ENCODE data around the gene TBXAS1.
"Not testable (repeated sequence)": the region's sequence is repeated elsewhere in the genome, so short reads cannot be mapped to it uniquely, and the experiment has no call there.

TBXAS1 gene

DNA sequence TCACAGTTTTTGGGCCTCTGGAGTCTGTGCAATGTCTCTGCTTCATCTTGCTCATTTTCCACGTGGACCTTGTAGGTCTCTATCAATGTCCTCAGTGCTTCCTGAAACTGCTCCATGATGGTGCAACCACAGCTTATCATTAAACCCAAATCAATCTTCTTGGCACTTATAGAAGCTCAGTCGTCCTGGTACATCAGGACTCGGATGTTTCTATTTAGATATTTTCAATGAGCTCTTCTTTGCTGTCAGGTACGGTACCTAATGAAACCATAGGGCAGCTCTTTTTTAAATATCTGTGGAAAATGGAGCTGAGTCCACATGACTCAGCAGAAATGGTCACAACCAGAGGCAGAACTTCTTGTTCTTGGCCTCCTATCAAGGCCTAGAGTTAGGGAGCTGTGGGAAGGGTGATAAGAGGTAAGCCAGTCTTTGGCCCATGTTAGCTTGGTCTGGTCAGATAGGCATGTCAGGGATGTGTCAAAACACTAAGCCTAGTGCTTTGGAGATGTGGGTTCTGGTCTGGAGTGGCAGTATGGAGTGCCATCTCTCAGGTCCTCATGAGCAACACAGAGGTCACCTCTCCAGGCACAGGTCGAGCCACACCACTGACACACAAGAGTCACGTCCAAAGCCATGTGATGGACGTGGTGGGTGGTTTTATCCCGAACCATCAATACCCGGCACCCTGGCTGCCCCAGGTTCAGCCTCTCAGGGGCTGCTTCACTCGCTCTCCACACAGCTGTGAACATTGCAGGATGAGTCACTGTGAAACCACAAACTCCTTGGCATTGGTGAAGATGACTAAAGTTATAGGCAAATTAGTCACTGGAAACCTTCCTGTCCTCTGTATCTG, 87.0 kb downstream of the TBXAS1 start:
- no peak for DNase-seq

DNA sequence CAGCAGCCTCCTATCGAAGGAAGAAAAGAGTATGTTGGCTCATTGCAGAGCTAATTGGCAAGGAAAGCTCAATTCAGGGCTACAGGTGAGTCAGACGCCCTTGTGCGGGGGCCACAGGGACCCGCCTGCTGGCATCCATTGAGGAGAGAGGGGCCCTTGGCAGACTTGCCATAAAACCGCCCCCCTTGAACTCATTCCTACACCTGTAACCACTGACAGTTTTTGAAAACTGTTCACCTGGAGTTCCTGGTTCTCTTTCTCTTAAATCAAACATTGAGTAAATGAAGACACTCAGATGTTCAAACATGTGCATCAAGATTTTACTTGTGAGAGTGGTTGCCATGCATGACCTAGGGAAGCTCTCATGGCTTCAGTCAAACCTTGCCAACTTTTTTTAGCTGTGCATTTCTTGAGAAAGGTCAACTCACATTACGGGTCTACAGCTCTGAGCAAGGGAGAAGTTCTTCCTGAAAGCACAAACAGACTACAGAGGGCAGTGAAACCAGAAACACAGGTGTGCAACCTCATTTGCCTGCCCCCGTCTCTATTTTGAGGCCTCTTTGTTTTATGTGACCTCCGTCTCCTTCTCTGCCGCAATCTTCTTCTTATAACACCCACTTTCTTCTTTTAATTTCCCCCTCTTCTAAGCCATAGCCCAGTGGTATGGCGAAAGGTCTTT, 87.8 kb downstream of the TBXAS1 start:
- DNase-seq: no peak

DNA sequence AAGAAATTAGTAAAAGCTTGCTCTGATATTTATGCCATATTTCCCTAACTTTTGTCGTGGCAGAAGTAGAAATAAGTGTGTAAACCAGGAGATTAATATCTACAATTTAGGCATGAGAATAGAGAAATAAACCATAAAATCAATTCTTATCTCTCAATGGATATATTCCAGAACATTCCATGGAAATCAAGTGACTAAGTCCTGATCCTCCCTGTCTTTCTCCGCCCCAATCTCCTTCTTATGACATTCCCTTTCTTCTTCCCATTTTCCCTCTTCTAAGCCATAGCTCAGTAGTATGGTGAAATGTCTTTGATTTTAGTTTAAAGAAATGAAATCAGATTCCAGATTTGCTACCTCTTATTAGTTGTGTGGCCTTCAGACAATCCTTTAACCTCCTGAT, 88.8 kb downstream of the TBXAS1 start:
- no peak for DNase-seq

DNA sequence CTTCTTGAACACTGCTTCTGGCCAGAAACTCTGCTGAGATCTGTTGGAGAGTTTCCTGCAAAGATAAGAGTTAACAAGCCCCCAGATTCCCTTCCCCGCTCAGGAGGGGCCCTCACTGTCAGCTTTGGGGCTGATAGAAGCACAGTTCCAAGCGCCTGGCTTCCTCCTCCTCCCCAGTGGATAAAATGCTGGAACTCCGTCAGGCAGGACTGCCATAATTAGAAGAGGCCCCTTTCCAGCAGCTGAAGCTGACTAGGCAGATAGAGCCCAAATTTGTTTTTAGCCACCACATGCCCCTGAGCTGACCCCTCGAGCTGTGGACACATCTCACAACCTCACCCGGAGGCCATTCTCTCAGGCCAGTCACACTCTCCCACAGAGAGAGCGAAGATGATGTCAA, 89.4 kb downstream of the TBXAS1 start:
- DNase-seq: no peak

DNA sequence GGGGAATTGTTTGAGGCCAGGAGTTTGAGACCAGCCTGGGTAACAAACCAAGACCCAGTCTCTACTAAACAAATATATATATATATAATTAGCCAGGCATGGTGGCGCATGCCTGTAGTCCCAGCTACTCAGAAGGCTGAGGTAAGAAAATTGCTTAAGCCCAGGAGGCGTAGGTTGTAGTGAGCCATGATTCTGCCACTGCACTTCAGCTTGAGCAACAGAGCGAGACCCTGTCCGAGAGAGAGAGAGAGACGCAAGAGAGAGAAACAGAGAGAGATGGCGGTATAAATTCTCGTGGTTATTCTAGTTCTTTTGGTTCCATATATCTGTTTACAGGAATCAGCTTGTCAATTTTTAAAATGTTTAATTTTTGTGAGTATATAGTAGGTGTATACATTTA, 94.0 kb downstream of the TBXAS1 start:
- no peak for DNase-seq

DNA sequence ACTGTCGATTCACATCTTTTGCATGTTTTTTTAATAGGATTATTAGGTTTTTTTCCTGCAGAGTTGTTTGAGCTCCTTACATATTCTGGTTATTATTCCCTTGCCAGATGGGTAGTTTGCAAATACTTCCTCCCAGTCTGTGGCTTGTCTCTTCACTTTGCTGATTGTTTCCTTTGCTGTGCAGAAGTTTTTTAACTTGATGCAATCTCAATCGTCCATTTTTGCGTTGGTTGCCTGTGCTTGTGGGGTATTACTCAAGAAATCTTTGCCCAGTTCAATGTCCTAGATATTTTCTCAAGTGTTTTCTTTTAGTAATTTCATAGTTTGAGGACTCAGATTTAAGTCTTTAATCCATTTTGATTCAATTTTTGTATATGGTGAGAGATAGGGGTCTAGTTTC, 95.4 kb downstream of the TBXAS1 start:
- no peak for DNase-seq

DNA sequence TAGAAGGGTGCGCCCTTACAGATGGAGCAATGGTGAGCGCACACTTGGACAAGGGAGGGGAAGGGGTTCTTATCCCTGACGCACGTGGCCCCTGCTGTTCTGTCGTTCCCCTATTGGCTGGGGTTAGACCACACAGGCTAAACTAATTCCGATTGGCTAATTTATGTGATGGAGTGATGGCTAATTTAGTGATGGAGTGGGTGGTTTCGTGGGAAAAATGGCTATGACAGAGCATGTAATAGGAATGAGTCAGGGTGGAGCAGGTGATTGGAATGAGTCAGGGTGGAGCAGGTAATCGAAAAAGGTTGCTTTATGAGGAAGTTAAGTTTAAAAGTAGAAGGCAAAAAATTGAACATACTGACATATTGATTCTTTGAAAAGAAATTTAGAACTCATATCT, 100.2 kb downstream of the TBXAS1 start:
- DNase-seq: not testable (repeated sequence)

DNA sequence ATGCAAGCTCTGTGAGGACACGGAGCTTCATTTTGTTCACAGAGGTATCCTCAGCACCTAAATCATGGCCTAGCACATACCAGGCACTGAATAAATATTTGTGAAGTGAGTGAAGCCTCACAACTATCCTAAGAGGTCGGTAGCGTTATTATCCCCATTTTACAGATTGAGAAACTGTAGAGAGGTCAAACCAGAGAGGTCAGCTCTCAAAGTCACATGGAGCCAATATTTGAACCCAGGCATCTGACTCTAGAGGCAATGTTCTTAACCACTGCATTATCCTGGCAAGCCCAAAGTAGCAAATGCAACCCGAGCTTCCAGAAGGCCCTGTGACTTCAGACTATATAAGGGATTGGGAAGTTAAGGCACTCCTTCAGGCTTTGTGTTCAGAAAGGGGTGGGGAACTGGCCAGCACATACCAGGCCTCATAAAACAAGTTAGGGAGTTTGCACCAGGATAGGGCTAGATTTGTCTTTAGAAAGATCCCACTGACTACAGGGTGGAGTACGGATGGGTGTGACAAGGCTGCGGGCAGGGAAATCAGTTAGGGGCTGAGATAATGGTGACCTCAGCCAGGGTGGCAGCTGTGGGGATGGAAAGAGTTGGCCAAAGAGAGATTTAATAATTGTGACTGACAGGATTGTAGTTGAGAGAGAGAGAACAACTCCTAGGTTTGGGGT, 101.4 kb downstream of the TBXAS1 start:
- no peak for DNase-seq

DNA sequence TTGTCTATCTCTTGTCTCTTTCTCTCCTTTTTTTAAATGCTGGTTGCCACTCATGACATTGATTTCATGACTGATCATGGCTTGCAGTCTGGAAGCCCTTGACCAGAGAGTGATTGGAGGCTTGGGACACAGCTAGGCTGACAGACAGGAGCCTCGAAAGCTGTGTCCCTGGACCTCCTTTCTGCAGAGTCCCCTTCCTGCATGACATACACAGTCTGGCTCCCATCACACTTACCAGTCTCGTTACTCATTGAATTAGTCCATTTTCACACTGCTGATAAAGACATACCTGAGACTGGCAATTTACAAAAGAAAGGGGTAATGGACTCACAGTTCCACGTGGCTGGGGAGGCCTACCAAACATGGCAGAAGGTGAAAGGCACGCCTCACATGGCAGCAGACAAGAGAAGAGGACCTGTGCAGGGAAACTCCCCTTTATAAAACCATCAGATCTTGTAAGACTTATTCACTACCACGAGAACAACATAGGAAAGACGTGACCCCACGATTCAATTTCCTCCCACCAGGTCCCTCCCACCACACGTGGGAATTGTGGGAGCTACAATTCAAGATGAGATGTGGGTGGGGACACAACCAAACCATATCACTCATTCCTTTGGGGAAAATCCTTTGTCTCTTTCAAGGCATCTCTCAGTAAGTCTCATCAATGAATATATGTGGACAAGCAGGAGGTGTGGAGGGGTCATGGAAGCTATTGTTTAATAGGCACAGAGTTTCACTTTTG, 102.3 kb downstream of the TBXAS1 start:
- DNase-seq: no peak

DNA sequence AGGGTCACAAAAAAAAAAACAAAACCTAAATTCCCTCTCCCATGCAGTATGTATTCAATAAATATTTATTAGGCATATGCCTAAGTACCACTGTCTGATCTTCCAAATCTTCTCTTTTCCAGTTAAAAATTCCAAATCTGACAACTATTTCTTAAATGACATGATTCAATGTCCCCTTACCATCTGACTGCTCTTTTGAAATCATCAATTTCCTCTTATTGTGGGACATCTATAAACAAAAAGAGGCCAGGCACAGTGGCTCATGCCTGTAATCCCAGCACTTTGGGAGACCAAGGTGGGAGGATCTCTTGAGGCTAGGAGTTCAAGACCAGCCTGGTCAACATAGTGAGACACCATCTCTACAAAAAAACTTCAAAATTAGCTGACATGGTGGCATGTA, 103.5 kb downstream of the TBXAS1 start:
- DNase-seq: no peak

DNA sequence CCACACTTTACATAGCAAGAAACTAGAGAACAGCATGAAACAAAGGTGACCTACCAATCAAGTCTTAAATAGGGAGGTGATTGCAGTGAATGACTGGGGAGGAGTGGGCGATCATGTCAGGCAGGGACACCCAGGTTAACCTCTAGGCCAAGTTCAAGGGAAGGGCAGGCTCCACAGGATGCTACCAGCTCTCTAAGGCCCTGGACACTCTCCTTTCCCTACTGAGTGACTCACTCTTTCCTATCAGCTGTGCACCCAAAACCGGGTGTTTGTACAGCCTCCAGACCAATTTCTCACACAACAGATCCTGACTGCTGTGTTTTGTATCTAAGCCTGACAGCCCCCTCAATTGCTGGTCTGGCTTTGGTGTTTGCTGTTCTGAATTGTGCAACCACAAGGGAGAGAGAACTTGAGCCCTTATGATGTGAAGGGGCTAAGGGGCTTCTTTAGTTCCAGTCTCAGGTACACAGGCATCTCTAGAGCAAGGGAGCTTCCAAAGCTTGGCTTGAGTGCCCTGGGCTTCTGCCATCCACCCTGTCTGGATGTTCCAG, 107.8 kb downstream of the TBXAS1 start:
- no peak for DNase-seq

DNA sequence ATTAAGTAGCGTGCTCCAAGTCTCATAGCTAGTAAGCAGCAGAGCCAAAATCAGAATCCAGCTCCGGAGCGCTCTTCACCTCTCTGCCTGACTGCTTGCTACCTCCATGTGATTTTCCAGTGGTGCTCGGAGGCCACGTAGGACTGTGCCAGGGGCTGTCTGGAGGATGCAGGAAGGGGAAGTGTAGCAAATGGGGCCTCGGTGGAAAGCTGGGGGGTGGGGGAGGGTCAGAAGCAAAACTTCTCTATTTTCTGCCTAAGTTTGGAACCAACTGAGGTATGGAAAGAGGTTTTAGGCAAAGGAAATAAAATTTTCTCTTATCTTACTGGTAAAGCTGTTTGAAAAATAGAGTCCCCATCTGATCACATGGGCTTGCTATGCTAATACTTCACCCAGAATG, 108.7 kb downstream of the TBXAS1 start:
- DNase-seq: no peak

DNA sequence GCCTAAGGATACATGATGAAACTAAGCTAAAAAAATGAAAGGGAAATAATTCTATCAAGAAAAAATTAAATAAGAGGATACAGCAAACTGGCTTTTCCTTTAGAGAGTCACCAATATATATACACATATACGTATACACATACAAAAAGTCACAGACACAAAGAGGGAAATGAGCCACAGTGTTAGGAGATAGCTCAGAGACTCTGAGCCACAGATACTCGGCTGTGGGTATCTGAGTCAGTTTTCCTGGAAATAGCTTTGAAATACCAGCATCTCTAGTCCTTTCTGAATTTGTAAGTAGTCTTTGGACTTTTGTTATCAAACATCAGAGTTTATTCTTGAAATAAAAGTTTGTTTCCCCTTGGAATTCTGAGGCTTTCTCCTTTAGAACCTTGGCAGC, 111.8 kb downstream of the TBXAS1 start:
- no peak for DNase-seq

DNA sequence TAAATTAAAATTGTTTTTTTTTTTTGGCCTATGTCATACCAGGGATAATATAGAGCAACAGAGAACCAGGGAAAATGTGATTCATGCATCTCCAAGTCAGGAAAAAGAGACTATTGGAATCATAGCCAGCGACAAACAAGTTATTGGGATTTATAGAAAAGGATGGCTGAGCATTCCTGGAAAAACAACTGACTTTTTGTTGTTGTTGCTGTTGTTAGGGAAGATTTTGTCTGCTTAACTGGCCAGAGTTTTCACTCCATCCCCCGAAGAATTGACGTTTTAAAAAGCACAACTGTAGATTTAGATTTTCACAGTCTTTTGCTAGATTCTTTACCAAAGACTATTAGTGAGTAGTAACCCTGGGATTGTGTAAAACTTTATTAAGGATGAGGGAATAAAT, 112.4 kb downstream of the TBXAS1 start:
- DNase-seq: no peak

DNA sequence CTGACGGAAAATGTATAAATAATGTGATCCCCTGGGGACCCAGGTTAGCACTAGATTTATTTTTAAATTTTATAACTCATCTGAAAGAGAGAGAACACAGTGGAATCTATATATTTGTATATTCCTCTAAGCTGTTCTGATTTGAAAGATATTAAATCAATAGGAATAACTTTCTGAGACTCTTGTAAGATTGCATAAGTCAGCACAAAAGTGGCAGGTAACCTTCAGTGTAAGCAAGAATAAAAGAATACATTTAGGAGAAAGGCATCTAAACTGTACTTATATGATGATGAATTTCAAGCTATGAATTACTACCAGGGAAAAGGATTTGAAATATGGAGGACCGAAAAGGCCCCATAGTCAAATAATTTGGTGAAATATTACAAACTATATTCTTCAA, 112.8 kb downstream of the TBXAS1 start:
- DNase-seq: no peak

DNA sequence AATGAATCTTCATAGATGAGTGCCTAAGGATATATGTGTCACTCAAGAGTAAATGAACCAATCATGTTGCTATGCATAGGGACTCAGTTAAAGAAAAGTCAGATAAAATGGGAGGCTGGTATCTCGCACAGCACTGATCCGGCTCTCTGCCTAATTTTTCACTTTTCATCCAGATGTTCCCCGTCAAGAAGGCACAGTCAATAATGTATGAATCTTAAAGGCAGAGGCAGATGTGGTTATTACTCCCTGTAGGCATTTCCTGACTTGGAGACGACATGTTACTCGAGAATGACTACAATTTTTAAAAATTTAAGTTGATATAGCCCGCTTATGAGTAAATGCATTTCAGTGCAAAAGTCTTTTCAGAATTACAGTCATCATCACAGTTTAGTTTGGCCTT, 113.6 kb downstream of the TBXAS1 start:
- DNase-seq: no peak

DNA sequence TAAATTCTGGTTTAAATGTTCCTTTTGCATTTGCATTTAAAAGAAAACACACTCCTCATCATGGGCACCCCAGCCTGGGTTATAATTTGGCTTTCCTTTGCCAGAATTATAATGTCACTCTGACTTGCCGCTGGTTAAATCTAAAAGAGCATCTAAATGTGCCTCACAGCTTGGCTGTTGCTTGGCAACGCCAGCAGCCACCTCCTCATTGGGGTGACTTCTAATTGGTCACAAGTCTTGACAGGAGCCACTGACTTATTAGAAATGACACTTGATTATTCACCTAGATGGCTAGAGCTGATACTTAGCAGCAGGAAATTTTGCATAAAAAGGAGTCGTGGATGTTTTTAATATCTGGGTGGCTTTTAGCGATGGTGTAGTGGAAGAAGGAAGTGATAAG, 114.3 kb downstream of the TBXAS1 start:
- DNase-seq: no peak

DNA sequence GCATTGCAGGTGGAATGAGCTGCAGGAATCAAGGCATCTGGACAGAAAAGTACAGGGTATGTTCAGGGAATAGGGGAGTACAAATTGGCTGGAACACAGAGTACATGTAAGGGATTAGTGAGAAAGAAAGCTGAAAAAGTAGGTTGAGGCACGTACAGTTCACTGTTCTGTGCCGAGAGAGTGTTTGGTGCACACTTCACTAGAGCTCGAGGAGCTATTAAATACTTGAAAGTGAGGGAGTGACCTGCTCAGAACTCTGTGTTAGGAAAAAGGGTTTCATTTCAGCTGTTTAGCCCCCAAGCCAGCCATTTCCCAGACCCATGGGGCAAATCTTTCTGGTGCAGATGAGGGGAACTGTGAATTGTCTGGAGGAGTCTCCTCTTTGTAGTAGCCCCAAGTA, 115.2 kb downstream of the TBXAS1 start:
- no peak for DNase-seq

DNA sequence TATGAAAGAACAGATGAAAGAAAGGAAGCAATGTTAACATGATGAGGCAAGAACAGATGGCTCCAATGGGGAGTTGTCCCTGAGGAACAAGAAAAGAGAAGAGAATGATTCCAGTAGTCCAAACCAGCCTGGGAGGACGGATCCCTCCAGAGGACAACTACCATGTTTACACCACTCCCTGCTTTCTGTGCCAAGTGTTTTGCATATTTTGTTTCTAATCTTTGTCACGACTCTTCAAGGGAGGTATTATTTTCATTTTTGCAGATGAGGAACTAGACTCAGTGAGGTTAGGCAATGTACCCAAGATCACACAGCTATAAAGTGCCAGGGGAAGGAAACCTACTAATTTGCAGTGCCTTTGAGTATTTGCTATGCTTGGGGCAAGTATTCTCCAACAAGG, 117.5 kb downstream of the TBXAS1 start:
- DNase-seq: no peak

DNA sequence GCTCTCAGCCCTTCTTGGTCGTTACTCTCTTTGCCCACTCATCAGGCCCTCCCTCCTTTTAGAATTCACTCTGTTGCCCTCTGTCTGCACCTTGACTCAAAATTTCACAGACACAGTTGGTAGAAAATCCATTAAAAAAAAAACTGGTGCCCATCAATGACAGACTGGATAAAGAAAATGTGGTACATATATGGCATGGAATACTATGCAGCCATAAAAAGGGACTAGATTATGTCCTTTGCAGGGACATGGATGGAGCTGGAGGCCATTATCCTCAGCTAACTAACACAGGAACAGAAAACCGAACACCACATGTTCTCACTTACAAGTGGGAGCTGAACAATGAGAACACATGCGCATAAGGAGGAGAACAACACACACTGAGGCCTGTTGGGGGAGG, 118.0 kb downstream of the TBXAS1 start:
- no peak for DNase-seq

DNA sequence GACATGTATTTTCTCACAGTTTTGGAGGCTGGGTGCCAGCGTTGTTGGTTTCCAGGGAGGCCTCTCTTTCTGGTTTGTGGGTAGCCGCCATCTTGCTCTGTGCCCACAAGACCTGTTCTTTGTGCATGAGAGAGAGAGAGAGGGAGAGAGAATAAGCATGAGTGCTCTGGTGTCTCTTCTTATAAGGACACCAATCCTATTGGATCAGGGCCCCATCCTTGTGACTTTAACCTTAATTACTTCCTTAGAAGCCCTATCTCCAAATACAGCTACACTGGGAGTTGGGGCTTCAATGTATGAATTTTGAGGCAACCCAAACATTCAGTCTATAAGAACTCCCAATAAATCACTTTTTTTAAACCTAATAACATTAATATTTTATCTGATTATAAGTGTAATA, 119.1 kb downstream of the TBXAS1 start:
- DNase-seq: no peak

DNA sequence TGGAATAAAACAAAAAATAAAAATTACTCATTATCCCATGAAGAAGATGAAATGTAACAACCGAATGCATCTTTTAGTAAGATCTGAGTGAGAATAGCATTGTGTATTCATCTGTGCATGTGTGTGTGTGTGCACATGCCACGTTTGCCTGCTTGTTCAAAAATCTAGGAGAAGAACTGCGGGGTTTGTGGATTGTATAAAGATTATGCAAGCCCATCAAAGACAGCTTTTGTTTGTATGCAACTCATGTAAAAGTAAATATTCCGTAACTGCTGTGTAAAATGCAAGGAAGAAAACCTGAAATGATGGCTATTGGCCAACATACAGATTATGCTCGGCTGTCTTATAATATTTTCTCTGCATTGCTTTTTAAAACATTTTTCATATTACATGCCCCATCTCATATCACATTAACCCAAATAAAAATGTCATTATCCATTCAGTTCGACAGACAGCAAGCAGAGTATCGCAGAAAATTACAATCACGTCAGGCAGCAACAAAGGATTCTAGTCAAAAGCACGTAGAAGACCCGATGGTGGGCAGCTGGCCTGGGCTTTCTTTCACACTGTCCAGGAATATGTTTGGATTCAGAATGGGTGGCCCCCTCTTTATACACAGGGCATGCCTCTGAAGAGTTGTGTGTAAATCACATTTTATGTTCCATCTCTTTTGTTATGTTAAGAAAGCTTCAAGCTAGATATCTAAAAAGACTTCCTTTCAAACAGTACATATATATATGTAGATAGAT, 119.7 kb downstream of the TBXAS1 start:
- DNase-seq: no peak

All from stimulated activated naive CD4-positive, alpha-beta T cell (primary cell).